NCI-H82 treated with DMSO at 0.1 percent for 48 hours (cell line): Measurements from ENCODE around the gene EPHA3.
"Not testable (repeated sequence)": the region's sequence is repeated elsewhere in the genome, so short reads cannot be mapped to it uniquely, and the experiment has no call there.

Source experiments
- DNase-seq: peaks from one replicate; lab custom pipeline; 2025; ENCODE audit not compliant: unreplicated experiment; lab: John Stamatoyannopoulos, UW

The EPHA3 gene

GRCh38 chr3:89350935-89351334 is 243.5 kb downstream of the EPHA3 start:
- DNase-seq: not testable (repeated sequence)

- no peak for DNase-seq
Measured at GRCh38 chr3:89353465-89353864, 246.0 kb downstream of the EPHA3 start.

- DNase-seq: no peak
Measured at GRCh38 chr3:89358281-89358680, 250.9 kb downstream of the EPHA3 start.

GRCh38 chr3:89360156-89360555 is 252.7 kb downstream of the EPHA3 start:
- no peak for DNase-seq

DNA sequence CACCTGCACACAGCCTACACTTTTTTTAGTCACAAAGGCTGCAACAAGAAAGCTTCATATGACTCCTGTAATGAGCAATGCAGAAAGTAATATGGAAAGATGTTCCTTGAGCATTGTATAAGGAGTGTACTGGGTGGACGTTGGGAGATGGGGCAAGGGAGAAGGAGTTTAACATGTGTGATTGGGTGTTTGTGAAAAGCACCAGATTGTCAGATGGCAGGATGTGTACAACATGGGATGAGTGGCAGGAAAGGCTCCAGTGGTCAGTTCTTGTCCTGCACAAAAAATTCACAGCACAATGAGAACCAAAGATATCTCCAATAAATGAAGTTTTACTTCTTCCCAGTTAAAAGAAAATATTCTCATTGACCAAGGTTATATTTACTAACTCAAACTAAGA is 255.1 kb downstream of the EPHA3 start:
- no peak for DNase-seq

DNA sequence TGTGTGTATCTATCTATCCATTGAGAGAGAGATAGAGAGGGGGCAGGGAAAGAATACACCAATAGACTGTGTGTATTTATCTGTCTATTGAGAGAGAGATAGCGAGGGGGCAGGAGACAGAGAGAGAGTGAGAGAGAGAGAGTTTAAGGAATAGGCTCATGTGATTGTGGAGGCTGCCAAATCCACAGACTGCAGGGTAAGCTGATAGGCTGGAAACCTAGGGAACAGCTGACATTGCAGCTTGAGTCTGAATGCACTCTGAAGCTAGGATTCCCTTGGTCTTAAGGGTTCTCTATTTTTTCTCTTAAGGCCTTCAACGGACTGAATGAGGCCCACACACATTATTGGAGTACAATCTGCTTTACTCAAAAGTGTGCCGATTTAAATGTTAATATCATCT is 255.8 kb downstream of the EPHA3 start:
- no peak for DNase-seq

GRCh38 chr3:89364314-89364713 is 256.9 kb downstream of the EPHA3 start:
- DNase-seq: no peak

GRCh38 chr3:89367166-89367565 is 259.7 kb downstream of the EPHA3 start:
- DNase-seq: no peak

DNA sequence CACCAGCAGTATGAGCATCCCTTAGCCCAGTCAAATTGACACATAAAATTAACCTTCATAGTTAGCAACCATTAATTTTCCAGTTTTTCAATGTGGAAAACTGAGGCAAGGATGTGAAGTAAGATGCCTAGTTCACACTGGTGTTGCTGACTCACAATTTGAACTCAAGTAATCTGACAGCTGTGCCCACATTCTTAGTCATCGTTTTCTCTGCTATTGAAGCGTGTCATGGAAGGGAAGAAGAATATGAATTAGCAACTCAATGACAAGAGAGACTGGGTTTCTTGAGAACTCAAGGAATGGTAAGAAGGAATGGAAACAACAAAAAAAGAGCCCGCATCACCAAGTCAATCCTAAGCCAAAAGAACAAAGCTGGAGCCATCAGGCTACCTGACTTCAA is 261.4 kb downstream of the EPHA3 start:
- DNase-seq: no peak

- no peak for DNase-seq
Measured at GRCh38 chr3:89372456-89372855, 265.0 kb downstream of the EPHA3 start.

GRCh38 chr3:89373434-89373833 is 266.0 kb downstream of the EPHA3 start:
- no peak for DNase-seq

DNA sequence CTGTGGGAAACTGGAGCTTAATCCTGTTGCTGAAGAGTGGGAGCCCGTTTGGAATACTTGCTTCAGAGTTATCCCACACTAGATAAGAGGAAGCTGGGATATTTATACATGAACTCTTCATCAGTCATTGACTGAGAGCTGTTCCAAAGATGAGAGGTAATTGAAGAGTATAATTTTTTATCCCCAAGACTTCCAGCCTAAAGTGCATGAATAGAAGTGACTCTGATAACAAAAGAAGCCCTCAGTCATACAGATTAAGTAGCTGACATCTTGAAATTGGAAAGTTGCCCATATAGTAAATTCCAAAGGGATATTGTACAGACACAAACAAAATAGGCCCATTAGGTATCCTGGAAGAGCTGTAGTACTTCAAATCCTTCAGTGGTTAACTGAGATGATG is 268.0 kb downstream of the EPHA3 start:
- DNase-seq: no peak

GRCh38 chr3:89380016-89380415 is 272.6 kb downstream of the EPHA3 start:
- DNase-seq: no peak

- no peak for DNase-seq
Measured at GRCh38 chr3:89392991-89393390, 285.6 kb downstream of the EPHA3 start.

GRCh38 chr3:89395456-89395855 is 288.0 kb downstream of the EPHA3 start:
- no peak for DNase-seq

GRCh38 chr3:89395996-89396395 is 288.6 kb downstream of the EPHA3 start:
- no peak for DNase-seq

- DNase-seq: no peak
Measured at GRCh38 chr3:89402051-89402450, 294.6 kb downstream of the EPHA3 start.

- no peak for DNase-seq
Measured at GRCh38 chr3:89405176-89405575, 297.8 kb downstream of the EPHA3 start.

GRCh38 chr3:89405593-89405992 is 298.2 kb downstream of the EPHA3 start:
- no peak for DNase-seq

DNA sequence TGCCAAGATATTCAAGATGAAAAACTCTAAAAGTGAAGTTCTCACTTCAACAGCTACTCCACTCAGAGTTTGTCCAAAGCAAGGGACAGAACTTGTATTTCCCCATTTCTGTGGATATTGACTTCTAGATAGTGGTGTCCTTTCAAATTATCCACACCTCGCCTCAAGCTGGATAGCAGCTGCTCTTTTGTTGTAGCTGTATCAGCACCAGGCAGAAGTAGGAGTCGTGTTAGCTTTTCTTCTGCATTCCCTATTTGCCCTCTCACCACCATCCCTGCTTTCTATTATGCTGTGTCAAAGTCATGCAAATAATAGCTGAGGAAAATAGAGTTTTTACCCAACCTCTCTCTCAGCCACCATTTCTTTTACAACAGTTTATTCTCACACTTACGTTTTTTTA is 303.8 kb downstream of the EPHA3 start:
- DNase-seq: no peak

DNA sequence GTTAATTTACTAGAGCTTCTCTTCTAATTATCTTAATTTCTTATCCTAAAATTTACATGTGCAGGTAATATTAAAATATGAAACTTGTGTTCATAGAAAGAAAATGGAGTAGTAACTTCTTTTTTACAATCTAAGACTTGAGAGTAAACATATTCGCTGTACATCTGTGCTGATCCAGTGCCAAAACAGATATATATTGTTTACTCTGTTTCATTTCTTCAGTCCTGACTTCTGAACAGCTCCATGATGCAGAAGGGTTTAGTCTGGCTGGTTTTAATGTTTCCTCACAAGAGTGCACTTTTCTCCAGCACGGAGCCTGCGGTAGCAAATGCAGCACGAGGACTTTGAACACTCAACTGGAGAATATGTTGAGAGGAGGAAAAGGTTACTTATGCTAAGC is 306.8 kb downstream of the EPHA3 start:
- no peak for DNase-seq

DNA sequence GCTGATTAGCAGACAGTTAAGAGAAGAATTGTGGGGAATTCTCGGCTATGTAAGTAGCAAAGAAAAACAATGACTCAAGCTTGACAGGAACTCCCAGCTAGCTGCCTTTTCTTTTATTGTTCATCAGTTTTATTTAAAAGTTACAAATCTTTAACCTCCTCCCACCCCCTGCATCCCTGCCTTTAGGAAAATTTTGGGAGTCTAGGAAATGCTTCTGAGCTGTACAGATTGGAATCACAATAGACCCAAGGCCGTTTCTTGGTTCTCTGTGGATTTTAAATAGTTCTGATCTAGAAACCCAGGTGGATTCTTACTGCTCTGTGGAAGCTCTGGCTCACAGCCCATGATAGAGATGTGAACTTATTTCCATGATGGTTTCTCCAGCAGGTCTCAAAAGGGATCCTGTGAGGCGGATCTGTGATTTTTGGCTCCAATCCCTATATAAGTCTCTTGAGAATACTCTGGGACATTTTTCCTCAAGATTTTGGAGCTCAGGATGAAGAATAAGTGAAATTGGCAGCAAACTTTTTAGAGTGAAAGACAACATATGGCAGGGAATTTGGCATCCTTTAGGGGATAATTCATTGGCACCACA is 312.3 kb downstream of the EPHA3 start:
- no peak for DNase-seq

GRCh38 chr3:89426060-89426459 is 318.6 kb downstream of the EPHA3 start:
- no peak for DNase-seq
